ENCODE measurements around the gene AXIN2.

AXIN2 gene

DNA sequence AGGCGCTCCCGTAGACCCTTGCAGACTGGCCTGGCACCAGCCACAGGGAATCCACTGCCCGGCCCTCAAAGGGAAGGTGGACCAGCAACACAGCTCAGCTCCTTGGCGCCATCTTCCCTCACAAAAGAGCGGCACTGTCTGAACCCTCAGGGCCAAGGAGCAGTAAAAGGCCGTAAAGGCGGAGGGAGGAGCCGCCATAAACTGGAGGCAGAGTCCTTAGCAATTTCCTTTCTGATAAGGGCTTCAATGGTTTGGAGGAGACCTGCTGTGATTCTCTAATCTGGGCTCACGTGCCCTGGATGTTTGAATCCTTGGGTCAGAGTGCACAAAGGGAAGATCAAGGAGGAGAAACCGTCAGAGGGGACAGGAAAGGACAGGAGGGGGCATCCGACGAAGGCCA is 15.5 kb upstream of the AXIN2 start:
- no peak for DNase-seq

DNA sequence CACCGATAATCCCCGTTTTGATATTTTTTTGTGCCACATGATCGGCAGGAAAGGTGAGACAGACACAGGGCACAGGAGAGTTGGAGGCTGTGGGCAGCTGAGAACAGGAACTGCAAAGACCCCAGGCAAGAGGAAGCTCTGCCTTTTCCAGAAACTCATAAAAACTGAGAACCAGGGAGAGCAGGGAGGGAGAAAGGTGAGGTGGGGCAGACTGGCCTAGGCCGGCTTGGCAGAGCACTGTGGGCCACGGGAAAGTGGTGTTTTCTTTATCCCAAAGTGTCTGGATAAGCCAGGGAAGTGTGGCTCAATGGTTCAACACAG is 11.8 kb upstream of the AXIN2 start:
- DNase-seq = no peak

DNA sequence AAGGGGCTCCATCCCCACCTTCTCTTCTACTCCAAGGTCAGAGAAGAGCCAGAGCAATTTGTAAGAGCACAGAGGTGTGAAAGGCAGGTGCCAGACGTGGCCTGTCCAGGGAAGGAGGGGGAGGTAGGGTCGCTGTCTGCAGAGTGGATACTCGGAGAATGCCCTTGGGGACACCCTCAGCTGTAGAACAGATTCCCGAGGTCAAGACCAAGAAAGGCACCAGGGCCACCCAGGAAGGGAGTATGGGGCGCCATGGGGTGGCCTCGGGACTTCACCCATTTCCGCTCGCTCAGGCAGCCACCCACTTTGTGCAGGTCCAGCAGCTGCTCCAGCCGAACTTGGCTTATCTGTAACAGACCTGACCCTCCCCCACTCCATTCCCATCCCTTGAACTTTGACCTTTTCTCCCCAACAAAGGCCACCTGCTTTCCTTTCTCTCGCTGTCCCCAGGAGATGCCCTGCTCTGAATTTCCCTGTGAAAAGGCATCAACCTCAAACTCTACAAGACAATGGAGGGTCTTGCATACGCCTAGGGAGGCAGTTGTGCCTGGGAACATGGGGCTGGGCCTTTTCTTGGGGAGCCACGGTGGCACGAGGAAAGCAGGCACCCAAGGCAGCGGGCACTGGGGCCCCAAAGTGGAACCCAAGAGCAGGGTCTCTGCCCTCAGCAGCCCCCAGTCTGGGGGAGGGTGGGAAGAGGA is 11.3 kb upstream of the AXIN2 start:
- no peak for DNase-seq

DNA sequence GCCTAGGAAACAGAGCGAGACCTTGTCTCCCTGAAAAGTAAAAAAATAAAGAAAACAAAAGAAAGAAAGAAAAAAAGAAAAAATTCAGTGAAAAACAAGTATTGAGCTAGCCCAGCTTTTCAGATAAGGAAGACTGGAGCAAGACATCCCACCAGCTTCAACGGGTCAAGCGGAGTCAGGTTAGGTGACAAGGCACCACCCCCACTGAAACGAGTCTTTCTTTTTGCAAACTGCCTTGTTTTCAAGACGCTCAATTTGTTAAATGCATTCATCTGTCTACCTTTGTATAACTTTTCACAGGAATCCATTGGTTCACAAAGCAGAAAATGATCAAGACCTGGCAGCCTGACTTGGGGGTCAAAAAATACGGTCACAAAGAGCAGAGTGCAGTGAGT is 10.7 kb upstream of the AXIN2 start:
- DNase-seq = no peak

DNA sequence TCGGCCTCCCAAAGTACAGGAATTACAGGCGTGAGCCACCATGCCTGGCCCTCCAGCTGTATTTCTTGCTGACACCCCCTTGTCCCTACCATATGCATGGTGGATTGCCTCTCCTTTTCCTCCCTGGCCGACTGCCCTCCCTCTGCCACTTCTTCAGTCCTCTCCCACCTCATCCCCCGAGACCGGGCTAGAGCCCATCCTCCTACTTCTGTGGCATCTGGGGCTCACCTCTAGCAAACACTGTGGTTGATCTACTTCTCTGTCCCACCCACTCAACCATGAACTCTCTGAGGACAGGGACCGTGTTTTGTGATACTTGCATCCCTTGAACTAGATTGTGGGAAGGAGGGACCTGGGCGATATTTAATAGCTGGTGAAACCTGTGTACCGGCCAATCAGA is 7.5 kb upstream of the AXIN2 start:
- no peak for DNase-seq

DNA sequence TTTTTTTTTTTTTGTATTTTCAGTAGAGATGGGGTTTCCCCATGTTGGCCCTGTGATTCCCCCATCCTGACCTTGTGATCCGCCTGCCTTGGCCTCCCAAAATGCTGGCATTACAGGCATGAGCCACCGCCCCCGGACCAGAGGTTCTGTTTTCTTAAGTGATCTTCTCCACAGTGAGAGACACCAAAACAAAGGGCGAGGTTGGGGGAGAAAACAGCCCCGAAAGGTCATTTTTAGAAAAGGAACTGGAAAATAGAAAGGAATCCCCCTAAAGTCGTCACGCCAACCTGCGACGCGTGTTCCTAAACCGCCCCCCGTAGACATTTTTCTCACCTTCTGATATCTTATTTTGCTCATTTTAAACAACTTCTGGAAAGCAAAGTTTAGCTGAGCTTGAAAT is 6.1 kb upstream of the AXIN2 start:
- DNase-seq = no peak

DNA sequence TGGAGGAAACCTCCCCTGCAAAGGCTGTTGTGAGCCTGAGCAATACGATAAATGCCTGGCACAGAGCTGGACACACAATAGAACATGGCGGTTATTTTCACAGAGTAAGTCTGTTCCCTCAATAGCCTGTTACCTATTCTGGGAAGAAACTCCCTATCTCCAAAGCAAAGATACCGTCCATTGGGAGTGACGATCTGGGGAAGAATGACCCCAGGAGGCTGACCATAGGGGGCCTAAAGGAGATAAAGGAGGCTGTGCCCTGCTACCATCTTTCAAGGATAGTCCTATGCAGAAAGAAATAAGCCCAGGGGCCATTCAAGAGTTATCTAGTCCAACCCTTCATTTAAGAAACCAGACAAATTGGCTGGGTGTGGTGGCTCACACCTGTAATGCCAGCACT is 4.1 kb upstream of the AXIN2 start:
- DNase-seq = no peak

DNA sequence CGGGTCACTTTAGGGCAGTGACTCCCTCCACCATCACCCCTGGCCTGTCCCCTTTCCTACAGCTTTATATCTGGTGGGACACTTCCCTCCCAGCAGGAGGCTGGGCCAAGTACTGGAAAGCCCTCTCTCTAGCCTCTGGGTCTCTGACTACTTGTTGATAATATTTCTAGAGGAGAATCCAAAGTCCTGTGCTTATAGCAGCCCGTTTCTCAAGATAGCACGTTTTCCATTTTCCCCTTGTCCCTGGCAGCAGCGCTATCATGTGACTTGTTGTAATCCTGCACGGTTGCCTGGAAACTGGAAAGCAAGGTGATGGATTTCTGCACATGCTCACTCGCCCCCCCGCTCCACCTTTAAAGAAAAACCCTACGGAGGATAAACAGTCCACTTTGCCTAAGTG is 3.3 kb upstream of the AXIN2 start:
- DNase-seq = peak; percentile 24

DNA sequence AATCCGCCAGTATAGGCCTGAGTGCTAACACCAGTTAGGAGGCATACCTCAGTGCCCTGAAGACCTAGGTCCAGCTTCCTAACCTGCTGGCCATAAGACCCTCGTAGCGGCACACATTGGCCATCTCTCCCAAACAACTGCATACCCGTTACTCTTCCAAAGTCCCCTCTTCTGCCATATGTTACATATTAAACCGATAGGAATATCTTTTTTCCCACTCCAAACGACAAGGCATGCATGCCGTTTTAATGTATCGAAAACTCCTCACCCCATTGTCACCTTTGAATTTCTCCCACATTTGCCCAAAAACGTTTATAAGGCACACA is 721 bp upstream of the AXIN2 start:
- no peak for DNase-seq

DNA sequence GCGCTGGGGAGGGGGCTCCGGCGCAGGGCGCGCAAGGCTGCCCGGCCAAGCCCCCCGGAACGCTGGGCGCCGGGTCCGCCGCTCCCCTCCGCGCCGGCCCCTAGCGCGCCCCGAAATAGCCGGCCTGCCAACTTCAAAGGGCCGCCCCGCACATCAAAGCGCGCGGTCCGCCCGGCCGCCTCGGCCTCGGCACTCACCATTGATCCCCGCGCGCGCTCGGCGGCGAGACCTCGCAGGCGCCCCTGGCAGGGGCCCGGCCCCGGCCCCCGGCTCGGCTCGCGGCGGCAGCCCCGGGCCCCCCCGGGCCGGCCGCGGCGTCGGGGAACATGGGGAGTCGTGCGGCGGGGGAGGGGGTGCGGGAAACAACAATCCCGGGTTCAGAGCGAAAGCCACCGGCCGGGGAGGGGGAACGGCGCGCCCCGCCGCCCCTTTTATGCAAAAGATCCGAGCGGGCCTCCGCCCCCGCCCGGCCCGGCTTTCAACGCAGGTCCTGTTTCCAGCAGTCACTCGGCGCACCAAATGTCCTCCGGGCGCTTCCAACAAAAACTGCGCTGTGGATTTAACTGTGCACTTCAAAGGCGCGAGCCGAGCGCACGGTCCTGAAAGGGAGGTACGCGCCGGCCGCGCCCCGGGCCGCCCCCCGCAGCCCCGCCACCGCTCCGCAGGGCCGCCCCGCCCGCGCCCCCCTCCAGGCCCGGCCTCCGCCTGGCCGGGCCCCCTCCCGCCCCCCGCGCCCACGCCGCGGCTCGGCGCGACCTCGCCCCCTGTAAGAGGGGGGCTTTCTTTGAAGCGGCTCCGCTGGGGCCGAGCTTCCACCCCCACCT is 608 bp downstream of the AXIN2 start:
- peak; percentile 12 for DNase-seq

DNA sequence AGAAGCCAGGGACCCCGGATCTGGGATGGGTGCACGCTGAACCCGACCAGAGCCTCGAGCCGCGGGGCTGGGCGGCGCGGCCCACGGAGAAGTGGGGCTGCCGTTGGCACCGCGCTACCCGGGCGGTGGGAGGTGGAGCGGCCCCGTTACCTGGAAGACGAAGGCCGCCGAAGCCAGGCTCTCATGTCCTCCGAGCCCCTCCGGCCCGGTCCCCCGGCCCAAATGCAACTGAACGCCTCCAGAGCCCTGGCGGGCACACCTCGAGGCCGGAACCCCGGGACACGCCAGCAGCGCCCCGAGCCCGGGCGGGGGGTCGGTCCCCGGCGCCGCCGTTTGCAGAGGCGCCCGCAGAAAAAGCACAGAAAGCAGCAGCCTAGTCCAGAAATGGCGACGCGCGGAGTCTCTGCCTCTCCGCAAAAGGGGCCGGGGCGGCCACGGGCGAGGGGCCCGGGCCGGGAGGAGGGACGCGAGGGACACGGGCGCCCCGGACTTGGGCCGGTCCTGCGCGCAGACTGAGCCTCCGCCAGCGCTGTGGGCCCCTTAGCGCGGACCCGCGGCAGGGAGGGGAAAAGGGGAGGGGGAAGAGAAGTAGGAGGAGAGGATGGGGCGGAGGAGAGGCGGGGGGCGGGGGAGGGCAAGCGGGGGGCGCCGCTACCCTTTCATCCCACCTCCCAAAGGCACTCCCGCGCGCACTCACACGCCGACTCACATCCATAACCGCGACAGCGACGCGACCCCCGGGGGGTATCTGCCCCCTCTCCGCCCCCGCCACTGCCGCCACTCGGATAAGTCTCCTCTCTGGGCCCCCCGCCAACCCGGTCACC is 1.4 kb downstream of the AXIN2 start:
- DNase-seq = no peak

DNA sequence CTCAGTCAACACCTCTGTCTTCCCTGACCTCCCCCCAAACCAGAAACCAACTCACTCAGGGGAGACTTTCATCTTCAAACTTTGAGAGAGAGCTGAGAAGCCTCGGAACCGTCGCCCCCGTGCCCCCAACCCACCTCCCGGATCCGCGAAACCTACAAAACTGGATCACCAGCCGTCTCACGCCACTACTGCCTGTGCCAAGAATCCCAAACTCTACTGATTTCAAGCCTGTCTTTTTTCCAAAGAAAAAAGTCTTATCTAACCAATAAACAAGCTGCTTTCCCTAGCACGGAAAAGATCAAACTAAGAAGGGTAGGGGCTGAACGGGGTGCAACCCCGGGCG is 2.0 kb downstream of the AXIN2 start:
- DNase-seq = no peak

DNA sequence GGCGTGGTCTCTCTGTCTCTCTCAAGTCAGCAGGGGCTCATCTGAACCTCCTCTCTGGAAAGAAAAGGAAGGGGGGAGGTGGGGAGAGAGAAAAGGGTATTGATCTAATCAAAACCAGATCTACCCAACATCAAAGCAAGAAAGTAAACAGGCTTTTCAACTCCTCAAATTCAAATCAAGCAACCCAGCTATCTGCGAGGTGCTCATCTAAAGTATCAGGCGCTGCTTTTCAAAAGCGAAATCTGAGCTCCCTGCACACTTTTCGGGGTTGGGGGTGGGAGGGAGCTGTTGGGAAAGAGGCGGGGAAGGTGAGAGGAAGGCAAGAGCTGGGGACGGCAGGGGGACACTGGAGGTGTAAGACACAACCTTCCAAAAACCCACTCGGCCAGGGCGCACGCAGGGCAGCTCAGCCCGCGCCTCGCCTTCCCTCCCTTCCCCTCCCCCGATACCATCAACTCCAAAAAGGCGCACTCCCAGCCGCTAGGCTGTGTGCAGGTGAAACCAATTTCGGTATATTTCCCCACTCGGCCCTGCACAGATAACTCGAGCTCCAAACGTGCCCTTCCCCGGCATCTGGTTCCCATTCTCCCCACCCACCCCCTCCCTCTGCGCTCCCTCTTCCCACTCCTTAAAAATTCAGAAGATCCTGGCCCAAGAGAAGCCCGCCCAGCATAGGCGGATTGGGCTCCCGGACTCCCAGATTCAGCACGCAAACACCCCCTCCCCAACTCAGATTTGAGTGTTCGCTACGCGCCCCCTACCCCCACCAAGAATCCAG is 2.6 kb downstream of the AXIN2 start:
- DNase-seq = no peak

DNA sequence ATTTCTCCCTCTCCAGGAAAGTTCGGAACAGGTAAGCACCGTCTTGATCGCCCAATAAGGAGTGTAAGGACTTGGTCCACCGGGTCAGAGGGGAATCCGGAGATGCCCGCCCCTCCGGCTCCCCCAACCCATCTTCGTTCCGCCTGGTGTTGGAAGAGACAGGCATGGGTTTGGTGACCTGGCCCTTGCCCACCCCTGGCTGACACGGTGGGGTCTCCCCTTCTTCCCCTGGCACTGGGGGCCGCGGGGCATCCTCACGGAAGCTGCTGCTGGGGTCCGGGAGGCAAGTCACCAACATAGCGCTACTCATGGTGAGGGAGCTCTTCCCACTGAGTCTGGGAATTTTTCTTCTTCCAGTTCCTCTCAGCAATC is 3.2 kb downstream of the AXIN2 start:
- DNase-seq = no peak

DNA sequence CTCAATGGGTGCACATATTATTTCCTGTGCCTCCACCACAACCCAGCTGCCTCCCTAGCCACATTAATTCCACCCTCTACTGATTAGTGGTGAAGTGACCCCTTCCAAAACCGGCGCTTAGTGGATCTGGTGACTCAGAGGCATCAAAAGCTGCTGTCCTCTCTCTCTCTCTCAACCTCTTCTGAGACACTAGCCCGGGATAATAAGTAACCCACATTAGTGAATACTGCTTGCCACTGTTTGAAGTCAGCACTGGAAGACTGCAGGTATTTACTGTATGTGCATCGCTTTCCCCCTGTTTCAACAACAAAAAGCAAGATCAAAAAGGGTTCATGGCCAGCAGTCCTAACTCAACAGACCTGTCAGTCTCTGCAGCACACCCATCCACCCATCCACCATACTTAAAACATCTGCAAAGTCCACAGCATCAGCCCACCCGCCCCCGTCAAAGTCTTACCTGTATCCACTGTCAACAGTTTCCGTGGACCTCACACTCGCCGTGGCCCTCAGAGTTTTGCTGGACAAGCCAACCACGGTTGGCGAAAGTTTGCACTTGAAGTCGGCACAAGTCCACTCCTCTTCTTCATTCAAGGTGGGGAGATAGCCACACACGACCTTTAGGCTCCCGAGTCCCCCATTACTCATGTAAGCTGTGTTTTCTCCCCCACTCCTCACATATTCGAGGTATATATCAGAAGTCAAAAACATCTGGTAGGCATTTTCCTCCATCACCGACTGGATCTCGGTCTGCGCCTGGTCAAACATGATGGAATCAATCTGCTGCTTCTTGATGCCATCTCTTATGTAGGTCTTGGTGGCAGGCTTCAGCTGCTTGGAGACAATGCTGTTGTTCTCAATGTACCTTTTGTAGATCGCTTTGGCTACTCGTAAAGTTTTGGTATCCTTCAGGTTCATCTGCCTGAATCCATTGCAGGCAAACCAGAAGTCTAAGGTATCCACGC is 3.8 kb downstream of the AXIN2 start:
- no peak for DNase-seq

DNA sequence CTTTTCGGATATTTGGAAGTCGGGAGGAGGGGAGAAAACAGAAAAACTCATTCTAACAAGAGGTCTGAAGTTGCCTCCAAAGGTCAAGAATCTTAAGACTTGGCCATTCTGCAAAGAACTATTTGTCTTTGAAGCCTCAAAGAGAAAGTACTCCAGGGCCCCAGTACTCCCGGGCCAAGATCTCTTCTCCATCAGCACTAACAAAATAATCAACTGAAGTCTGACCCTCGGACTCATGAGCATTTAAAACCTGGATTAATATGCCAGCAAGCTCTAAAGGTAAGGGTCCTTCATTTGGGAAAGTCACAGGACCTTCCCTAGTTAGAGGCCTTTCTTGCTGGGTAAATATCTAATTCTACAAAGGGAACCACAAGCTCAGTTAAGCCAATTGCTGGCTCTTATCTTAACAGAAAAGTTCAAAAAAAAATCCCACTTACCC is 4.5 kb downstream of the AXIN2 start:
- DNase-seq = no peak

DNA sequence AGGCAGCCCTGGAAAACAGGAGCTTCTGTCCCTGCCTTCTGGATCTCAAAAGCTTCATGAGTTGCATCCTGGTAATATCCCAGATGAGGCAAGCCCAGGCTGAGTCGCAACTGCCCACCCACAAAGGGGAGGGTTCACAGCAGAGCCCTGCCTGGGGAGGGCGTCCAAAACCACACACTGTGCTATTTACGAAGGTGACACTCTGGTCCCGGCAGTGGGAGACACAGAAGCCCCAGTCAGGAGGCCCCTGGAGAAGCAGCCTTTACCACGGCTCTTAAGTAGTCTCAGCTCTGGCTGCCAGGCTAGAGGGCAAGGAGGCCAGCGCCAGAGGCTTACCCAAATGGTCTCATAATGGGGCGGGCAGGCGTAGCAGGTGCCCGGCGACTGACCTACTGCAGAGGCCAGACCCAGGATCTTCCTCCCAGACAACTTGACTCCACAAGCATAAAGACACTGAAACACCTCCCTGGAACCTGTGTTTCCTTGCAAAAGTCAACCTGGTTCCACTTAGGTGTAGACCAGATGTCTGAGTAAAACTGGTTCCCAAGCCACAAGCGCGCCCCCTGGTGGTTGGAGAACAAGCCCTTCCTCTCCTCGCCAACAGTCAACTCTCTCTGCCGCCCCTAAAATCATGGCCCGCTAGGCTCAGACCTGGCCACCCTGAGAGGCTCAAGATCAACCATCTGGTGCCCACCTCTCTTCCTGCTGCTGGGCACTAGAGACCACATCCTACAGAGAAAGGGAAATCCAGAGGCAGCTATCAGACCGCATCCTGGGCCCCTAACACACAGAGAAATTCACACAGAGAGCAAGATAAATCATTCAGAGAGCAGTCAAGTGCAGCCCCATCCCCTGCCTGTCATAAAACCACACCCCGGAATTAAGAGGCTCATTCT is 5.2 kb downstream of the AXIN2 start:
- no peak for DNase-seq

DNA sequence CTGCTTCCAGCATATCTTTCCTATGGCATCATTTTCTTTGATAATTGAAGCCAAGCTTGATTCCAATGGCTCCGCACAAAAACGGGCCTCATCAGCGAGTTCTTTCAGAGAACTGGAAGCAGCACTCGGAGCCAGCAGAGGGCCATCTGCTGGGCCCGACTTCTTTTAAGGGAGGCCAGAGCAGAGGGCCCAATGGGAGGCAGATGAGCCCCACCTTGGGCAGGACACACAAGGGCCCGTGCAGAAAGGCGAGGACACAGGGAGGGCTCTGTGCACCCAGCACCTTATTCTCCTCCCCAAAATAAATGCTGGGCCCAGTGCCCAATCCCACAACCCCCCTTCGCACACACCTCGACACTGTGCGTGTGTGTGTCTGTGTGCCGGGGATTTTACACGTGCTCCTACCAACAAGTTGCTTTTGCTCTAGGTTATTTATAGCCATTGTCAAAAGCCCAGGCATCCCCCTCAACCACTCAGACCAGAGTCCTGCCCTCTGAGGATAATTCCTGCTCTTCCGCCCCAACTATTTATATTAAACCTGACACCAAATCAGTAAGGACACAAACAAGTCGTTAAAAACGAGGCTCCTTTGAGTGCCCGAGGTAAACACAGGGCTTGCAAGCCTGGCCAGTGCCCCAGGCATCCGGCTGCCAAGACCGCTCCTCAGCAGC is 6.8 kb downstream of the AXIN2 start:
- no peak for DNase-seq

DNA sequence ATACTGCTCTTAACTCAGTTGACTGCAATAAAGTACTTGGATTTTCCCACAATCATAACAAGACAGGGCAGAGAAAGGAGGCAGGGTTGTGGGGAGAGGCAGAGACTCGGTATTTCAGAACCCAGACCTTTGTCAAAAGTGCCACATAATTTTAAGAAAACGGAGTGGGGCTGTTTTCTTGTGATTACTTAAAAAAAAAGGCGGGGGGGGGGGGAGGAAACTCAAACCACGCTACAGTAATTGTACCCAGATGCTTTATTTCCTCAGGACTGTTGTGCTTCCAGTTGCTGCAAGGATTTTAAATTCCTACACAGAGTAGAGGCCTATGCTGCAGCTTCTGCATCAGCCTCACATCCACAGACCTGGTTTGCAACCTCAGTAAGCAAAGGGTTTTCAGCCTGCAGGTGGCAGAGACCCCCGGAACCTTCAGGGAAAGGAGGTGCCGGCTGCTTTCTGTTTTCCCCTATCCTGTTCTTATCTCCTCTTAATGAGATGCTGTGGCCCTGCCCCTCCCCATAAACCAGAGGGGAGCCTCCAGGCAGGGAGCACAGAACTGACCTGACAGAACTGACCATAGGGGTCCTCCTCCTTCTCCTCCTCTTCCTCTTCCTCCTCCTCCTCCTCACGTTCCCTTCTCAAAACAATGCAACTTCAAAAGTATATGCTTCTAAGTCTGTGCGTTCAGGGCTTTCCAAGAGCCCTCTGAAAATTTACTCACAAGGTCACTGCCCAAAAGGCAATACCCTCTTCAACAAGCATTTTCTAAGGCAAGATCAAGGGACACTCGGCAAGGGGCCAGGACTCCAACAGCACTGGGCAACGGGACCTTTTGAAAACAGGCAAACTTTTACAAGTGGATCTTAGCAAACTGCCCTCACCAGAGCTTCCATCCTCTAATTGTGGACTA is 7.5 kb downstream of the AXIN2 start:
- DNase-seq = no peak
